HL-60 (cell line): ENCODE results near the gene LSAMP.

Experiments used
- DNase-seq, 2 experiments: peaks; one replicate each; pipeline ENCODE4 v3.0.0-alpha.2; 2010 to 2020; ENCODE audit warnings: low read depth in 1 of 2, low spot score in 1 of 2
- H3K27ac ChIP-seq: fragments of 250-450 bp; sonication (Bioruptor Pico); replicated peaks from 2 replicates; pipeline ENCODE4 v1.5.1; 2020; ENCODE audit warnings: mild to moderate bottlenecking, moderate library complexity
- H3K27me3 ChIP-seq: fragments of 250-450 bp; sonication (Bioruptor Pico); 2 replicates; pipeline ENCODE4 v1.5.1; 2021; ENCODE audit warnings: mild to moderate bottlenecking, moderate library complexity; ENCODE audit not compliant: insufficient read depth, poor library complexity, severe bottlenecking
- H3K4me3 ChIP-seq: replicated peaks from 2 replicates; pipeline ENCODE4 v1.5.1; 2011; ENCODE audit warnings: mild to moderate bottlenecking, control low read depth, low read length; ENCODE audit not compliant: insufficient read depth
- GABPA ChIP-seq: IDR thresholded peaks from 2 replicates; pipeline ENCODE4 v1.6.1; 2012; ENCODE audit warnings: low read depth
- POLR2AphosphoS5 ChIP-seq: IDR thresholded peaks from 2 replicates; pipeline ENCODE4 v1.6.1; 2012; ENCODE audit warnings: low read depth
- SPI1 ChIP-seq: IDR thresholded peaks from 2 replicates; pipeline ENCODE4 v1.6.1; 2012; ENCODE audit warnings: low read depth, mild to moderate bottlenecking, borderline replicate concordance
- TF ChIP-seq, protein P1 (sequence below): IDR thresholded peaks from one replicate; pipeline ENCODE4 v1.5.1; 2011; ENCODE audit warnings: low read length, control low read depth, inconsistent platforms; ENCODE audit not compliant: insufficient read depth
- TF ChIP-seq, protein P2 (sequence below): IDR thresholded peaks from 2 replicates; pipeline ENCODE4 v1.6.1; 2012; ENCODE audit warnings: low read depth; ENCODE audit not compliant: insufficient replicate concordance

The LSAMP gene

DNA sequence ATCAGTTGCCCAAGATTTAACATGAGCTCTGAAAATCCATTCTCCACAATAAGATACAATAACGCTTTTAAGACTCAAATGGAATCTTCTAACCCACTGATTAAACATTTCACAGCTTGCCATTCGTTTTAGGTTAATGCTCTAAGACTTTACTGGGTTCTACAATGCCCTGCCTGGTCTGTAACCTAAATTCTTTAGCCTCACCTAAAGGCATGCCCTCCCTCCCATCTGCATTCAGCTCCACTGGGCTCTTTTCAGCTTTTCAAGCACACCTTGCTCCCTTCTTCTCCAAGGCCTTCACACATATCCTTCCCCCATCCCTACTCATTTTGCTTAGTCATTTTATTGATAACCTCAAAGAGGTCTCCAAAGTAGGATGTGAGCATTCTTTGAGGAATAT is 290.9 kb downstream of the LSAMP start:
- H3K27me3 ChIP-seq: no peaks in the 10 kb centered on the region
- no peak for DNase-seq
- TF ChIP-seq, protein P1, sequence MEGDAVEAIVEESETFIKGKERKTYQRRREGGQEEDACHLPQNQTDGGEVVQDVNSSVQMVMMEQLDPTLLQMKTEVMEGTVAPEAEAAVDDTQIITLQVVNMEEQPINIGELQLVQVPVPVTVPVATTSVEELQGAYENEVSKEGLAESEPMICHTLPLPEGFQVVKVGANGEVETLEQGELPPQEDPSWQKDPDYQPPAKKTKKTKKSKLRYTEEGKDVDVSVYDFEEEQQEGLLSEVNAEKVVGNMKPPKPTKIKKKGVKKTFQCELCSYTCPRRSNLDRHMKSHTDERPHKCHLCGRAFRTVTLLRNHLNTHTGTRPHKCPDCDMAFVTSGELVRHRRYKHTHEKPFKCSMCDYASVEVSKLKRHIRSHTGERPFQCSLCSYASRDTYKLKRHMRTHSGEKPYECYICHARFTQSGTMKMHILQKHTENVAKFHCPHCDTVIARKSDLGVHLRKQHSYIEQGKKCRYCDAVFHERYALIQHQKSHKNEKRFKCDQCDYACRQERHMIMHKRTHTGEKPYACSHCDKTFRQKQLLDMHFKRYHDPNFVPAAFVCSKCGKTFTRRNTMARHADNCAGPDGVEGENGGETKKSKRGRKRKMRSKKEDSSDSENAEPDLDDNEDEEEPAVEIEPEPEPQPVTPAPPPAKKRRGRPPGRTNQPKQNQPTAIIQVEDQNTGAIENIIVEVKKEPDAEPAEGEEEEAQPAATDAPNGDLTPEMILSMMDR: no peak
- no peak for TF ChIP-seq GABPA
- no peak for TF ChIP-seq POLR2AphosphoS5
- TF ChIP-seq, protein P2, sequence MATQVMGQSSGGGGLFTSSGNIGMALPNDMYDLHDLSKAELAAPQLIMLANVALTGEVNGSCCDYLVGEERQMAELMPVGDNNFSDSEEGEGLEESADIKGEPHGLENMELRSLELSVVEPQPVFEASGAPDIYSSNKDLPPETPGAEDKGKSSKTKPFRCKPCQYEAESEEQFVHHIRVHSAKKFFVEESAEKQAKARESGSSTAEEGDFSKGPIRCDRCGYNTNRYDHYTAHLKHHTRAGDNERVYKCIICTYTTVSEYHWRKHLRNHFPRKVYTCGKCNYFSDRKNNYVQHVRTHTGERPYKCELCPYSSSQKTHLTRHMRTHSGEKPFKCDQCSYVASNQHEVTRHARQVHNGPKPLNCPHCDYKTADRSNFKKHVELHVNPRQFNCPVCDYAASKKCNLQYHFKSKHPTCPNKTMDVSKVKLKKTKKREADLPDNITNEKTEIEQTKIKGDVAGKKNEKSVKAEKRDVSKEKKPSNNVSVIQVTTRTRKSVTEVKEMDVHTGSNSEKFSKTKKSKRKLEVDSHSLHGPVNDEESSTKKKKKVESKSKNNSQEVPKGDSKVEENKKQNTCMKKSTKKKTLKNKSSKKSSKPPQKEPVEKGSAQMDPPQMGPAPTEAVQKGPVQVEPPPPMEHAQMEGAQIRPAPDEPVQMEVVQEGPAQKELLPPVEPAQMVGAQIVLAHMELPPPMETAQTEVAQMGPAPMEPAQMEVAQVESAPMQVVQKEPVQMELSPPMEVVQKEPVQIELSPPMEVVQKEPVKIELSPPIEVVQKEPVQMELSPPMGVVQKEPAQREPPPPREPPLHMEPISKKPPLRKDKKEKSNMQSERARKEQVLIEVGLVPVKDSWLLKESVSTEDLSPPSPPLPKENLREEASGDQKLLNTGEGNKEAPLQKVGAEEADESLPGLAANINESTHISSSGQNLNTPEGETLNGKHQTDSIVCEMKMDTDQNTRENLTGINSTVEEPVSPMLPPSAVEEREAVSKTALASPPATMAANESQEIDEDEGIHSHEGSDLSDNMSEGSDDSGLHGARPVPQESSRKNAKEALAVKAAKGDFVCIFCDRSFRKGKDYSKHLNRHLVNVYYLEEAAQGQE: no peak
- no peak for TF ChIP-seq SPI1
- H3K4me3 ChIP-seq: no peak overlapping the region
- H3K27ac ChIP-seq: no peak overlapping the region

DNA sequence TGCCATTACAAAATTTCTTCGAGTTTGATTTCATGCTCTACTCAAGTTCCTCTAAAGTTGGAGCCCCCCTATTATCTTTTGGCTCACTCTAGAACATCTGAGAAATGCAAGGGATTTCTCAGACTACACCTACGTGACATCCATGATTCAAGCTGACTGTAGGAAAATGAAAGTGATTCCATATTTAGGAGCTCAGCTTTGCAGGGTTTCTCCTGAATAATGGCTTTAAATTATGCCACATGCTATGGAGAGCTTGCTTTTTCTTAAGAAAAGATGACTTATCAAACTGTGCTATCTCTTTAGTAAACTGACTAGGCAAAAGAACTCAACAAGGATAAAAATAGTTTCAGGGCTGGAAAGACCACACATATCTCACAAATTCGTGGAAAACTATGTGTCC is 292.1 kb downstream of the LSAMP start:
- H3K4me3 ChIP-seq: no peak overlapping the region
- no peak overlapping the region for H3K27ac ChIP-seq
- H3K27me3 ChIP-seq: no peaks in the 10 kb centered on the region
- TF ChIP-seq SPI1 (no peak), GABPA (no peak), POLR2AphosphoS5 (no peak)
- TF ChIP-seq, protein P1: no peak
- TF ChIP-seq, protein P2: no peak
- no peak for DNase-seq

DNA sequence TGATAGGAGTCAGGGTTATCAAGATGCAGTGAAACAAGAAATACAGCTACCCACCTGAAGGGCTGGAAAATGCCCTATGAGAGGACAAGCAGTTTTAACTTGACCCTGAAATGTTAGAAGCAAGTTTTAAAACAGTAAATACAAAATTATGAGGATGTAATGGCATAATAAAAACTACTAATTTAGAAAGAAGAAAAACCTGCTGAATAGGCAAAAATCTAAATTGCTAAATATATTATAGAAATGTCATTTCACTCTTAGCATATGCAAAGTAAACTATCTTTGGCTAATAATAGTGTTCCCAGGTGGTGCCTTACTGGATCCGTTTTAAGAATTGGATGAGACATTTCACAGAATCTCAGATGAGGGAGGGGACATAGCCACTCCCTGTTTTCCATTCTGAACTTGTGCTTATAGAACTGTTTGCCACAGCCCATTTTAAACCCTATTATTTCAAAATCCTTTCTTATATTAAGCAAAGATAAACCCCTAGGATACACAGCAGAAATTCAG is 294.6 kb downstream of the LSAMP start:
- TF ChIP-seq, protein P1: no peak
- TF ChIP-seq GABPA: no peak
- TF ChIP-seq SPI1: no peak
- TF ChIP-seq POLR2AphosphoS5: no peak
- TF ChIP-seq, protein P2: no peak

More for the DNA sequence above, 294.6 kb downstream of the LSAMP start:
- DNase-seq: no peak
- Histone ChIP-seq H3K4me3 (no peak overlapping the region), H3K27me3 (no peaks in the 10 kb centered on the region), H3K27ac (no peak overlapping the region)
